HEK293T (cell line): ENCODE results near the gene PRKAR1B.

ENCODE experiments used
- CTCF ChIA-PET: fragments of 350-600 bp; formaldehyde crosslinking; extraction: SDS; loops from one replicate; lab custom pipeline; 2021; ENCODE audit warnings: antibody characterized with exemption, inconsistent platforms; lab: Yijun Ruan, JAX
- POLR2A ChIA-PET: fragments of 350-600 bp; formaldehyde crosslinking; extraction: SDS; loops from one replicate; lab custom pipeline; 2020; ENCODE audit warnings: antibody characterized with exemption, inconsistent platforms; lab: Yijun Ruan, JAX
- DNase-seq: peaks from one replicate; pipeline ENCODE4 v3.0.0; 2012; ENCODE audit warnings: mixed read lengths; ENCODE audit errors: extremely low spot score
- ARNT ChIP-seq: fragments of 450-650 bp; IDR thresholded peaks from 2 replicates; pipeline ENCODE4 v1.6.1; 2017; ENCODE audit warnings: mild to moderate bottlenecking
- BHLHE40 ChIP-seq: fragments of 450-650 bp; IDR thresholded peaks from 2 replicates; pipeline ENCODE4 v1.6.1; 2016; ENCODE audit warnings: mild to moderate bottlenecking, moderate library complexity, borderline replicate concordance
- CTBP1 ChIP-seq: fragments of 450-650 bp; IDR thresholded peaks from 2 replicates; pipeline ENCODE4 v1.6.1; 2016; ENCODE audit warnings: borderline replicate concordance
- ELF4 ChIP-seq: fragments of 450-650 bp; IDR thresholded peaks from 2 replicates; pipeline ENCODE4 v1.6.1; 2017; ENCODE audit warnings: antibody characterized with exemption
- FOXA1 ChIP-seq: fragments of 450-650 bp; IDR thresholded peaks from 2 replicates; pipeline ENCODE4 v1.6.1; 2016; ENCODE audit warnings: mild to moderate bottlenecking
- FOXK2 ChIP-seq: fragments of 450-650 bp; IDR thresholded peaks from 2 replicates; pipeline ENCODE4 v1.6.1; 2016; ENCODE audit warnings: mild to moderate bottlenecking
- FOXM1 ChIP-seq: fragments of 450-650 bp; IDR thresholded peaks from 2 replicates; pipeline ENCODE4 v1.6.1; 2017; ENCODE audit warnings: mild to moderate bottlenecking, borderline replicate concordance
- HDGF ChIP-seq: fragments of 450-650 bp; IDR thresholded peaks from 2 replicates; pipeline ENCODE4 v1.6.1; 2017; ENCODE audit warnings: antibody characterized with exemption, borderline replicate concordance
- L3MBTL2 ChIP-seq: fragments of 450-650 bp; conservative IDR thresholded peaks from 2 replicates; pipeline ENCODE4 v1.6.1; 2016; ENCODE audit warnings: mild to moderate bottlenecking
- LEF1 ChIP-seq: fragments of 450-650 bp; IDR thresholded peaks from 2 replicates; pipeline ENCODE4 v1.6.1; 2017; ENCODE audit warnings: mild to moderate bottlenecking, borderline replicate concordance
- NFRKB ChIP-seq: fragments of 450-650 bp; IDR thresholded peaks from 2 replicates; pipeline ENCODE4 v1.6.1; 2016; ENCODE audit warnings: mild to moderate bottlenecking, moderate library complexity
- SP1 ChIP-seq: fragments of 450-650 bp; IDR thresholded peaks from 2 replicates; pipeline ENCODE4 v1.6.1; 2017
- SUZ12 ChIP-seq: fragments of 450-650 bp; IDR thresholded peaks from 2 replicates; pipeline ENCODE4 v1.6.1; 2016; ENCODE audit warnings: mild to moderate bottlenecking
- TARDBP ChIP-seq: fragments of 450-650 bp; IDR thresholded peaks from 2 replicates; pipeline ENCODE4 v1.6.1; 2016
- ZNF384 ChIP-seq: fragments of 450-650 bp; IDR thresholded peaks from 2 replicates; pipeline ENCODE4 v1.6.1; 2016
- TF ChIP-seq, protein P1 (sequence below): fragments of 450-650 bp; IDR thresholded peaks from 2 replicates; pipeline ENCODE4 v1.6.1; 2016

PRKAR1B gene

GRCh38 chr7:712381-713138 lies 14.5 kb downstream of the PRKAR1B start:
- POLR2A ChIA-PET = no interaction called here
- CTCF ChIA-PET = no interaction called here
- TF ChIP-seq NFRKB = no peak
- DNase-seq = no peak

- DNase-seq = no peak
- CTCF ChIA-PET = no interaction called here
- no peak for TF ChIP-seq BHLHE40
- TF ChIP-seq SP1 = no peak
- no peak for TF ChIP-seq FOXK2
- TF ChIP-seq L3MBTL2 = no peak
- no peak for TF ChIP-seq CTBP1
- no peak for TF ChIP-seq ARNT
- TF ChIP-seq SUZ12 = no peak
- no peak for TF ChIP-seq FOXM1
- POLR2A ChIA-PET = no interaction called here
Measured at GRCh38 chr7:711922-712380, 15.1 kb downstream of the PRKAR1B start.

- CTCF ChIA-PET = no interaction called here
- TF ChIP-seq L3MBTL2 (no peak), ARNT (no peak), SUZ12 (no peak), LEF1 (no peak), ELF4 (no peak), TARDBP (no peak), FOXK2 (no peak), NFRKB (no peak), FOXM1 (no peak), BHLHE40 (no peak), HDGF (no peak), FOXA1 (no peak), CTBP1 (no peak), SP1 (no peak), ZNF384 (no peak)
- TF ChIP-seq, protein P1, sequence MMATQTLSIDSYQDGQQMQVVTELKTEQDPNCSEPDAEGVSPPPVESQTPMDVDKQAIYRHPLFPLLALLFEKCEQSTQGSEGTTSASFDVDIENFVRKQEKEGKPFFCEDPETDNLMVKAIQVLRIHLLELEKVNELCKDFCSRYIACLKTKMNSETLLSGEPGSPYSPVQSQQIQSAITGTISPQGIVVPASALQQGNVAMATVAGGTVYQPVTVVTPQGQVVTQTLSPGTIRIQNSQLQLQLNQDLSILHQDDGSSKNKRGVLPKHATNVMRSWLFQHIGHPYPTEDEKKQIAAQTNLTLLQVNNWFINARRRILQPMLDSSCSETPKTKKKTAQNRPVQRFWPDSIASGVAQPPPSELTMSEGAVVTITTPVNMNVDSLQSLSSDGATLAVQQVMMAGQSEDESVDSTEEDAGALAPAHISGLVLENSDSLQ = no peak
- POLR2A ChIA-PET = interaction anchor here (0.7 kb wide), 1 partner anchor 13 kb away, joined by 3 read pairs; no protein-coding TSS in a partner anchor
- DNase-seq = no peak
Measured at GRCh38 chr7:711093-711921, 15.8 kb downstream of the PRKAR1B start.

DNA sequence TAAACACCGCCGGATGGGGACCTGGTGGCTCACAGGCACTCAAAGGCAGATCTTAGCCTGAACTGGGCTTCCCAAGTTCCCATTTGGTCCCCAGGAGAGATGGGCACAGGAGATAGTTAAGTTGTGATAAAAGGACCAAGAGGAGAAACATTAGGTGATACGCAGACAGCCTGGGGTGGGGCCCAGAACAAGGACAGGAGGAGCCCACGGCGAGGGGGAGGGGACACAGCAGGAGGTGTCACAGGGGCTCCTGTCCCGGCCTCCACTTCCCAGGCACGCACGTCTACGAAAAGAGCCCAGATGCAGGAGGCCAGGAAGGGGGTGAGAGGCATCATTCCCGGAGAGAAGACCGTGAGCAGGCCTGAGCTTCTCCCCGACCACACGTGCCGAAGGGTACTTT lies 16.9 kb downstream of the PRKAR1B start:
- no peak for DNase-seq
- ChIA-PET POLR2A (interaction anchor here (0.7 kb wide), 1 partner anchor 14 kb away, joined by 3 read pairs; no protein-coding TSS in a partner anchor), CTCF (no interaction called here)
- TF ChIP-seq CTBP1 = no peak
- TF ChIP-seq LEF1 = no peak
- TF ChIP-seq FOXM1 = no peak
- no peak for TF ChIP-seq SUZ12
- TF ChIP-seq TARDBP = no peak
- no peak for TF ChIP-seq NFRKB
- no peak for TF ChIP-seq BHLHE40
- TF ChIP-seq ZNF384 = no peak
- no peak for TF ChIP-seq ELF4
- no peak for TF ChIP-seq HDGF
- TF ChIP-seq FOXK2 = no peak
- no peak for TF ChIP-seq L3MBTL2
- TF ChIP-seq SP1 = no peak
- TF ChIP-seq ARNT = no peak

GRCh38 chr7:707296-708000 lies 19.6 kb downstream of the PRKAR1B start:
- ChIA-PET POLR2A (no interaction called here), CTCF (no interaction called here)
- TF ChIP-seq LEF1 (no peak), ZNF384 (no peak), FOXK2 (no peak), L3MBTL2 (no peak), ELF4 (no peak), TARDBP (no peak), NFRKB (no peak), SUZ12 (no peak), CTBP1 (no peak), BHLHE40 (no peak)
- TF ChIP-seq, protein P1 = no peak
- DNase-seq = no peak

GRCh38 chr7:706721-707120 lies 20.4 kb downstream of the PRKAR1B start:
- no peak for DNase-seq
- TF ChIP-seq ARNT = no peak
- no peak for TF ChIP-seq HDGF
- TF ChIP-seq FOXK2 = no peak
- TF ChIP-seq, protein P1 = no peak
- no peak for TF ChIP-seq ZNF384
- TF ChIP-seq SUZ12 = no peak
- TF ChIP-seq FOXM1 = no peak
- TF ChIP-seq TARDBP = no peak
- TF ChIP-seq L3MBTL2 = no peak
- ChIA-PET POLR2A (no interaction called here), CTCF (no interaction called here)
